ENCODE data around the gene C3orf52.

DNA sequence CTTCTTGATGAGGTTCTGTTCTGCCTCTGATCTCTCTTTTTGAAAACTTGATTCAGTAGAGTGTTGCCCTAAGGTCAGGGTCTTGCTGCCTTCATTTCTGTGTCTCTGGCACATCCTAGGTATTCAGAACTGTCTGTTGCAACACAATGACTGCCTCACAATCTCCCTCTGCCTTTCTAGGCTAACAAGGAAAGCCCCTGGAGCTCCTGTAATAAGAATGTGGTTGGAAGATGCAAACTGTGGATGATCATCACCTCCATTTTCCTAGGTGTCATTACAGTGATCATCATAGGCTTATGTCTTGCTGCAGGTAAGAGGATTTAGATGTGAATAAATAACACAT lies 7.0 kb downstream of the C3orf52 start:
- TF ChIP-seq, protein P1, sequence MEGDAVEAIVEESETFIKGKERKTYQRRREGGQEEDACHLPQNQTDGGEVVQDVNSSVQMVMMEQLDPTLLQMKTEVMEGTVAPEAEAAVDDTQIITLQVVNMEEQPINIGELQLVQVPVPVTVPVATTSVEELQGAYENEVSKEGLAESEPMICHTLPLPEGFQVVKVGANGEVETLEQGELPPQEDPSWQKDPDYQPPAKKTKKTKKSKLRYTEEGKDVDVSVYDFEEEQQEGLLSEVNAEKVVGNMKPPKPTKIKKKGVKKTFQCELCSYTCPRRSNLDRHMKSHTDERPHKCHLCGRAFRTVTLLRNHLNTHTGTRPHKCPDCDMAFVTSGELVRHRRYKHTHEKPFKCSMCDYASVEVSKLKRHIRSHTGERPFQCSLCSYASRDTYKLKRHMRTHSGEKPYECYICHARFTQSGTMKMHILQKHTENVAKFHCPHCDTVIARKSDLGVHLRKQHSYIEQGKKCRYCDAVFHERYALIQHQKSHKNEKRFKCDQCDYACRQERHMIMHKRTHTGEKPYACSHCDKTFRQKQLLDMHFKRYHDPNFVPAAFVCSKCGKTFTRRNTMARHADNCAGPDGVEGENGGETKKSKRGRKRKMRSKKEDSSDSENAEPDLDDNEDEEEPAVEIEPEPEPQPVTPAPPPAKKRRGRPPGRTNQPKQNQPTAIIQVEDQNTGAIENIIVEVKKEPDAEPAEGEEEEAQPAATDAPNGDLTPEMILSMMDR (optimal IDR thresholded peaks at IDR 0.05 in 1 of 3, IDR thresholded peaks at IDR 0.05 in 1 of 3, conservative IDR thresholded peaks at IDR 0.05 in 1 of 3; ENCODE audit: extremely low read depth in 1 of 3, insufficient read depth in 2 of 3, low read length in 3 of 3) = no peak
- no peak for TF ChIP-seq EZH2 (IDR thresholded peaks at IDR 0.05; ENCODE audit: low read length)
